Right lobe of liver (tissue), 6 donors: Measurements from ENCODE around the gene MS4A15. TPM values are rescaled to one million over a fixed set of nuclear protein-coding genes. Genes with fewer than 3 reads are reported as not detected.

Experiments
- ATAC-seq, 4 donors: fragments of 200-7000 bp; cut with Tn5 transposase; one replicate each; pipeline ENCODE4 v1.9.1; 2020; ENCODE audit warnings: mild to moderate bottlenecking in 4 of 4, moderate library complexity in 4 of 4
- DNase-seq, 3 donors: peaks; one replicate each; pipeline ENCODE4 v3.0.0-alpha.2; 2020
- H3K27ac ChIP-seq, 3 donors: fragments of 200-600 bp; one replicate each; pipeline ENCODE4 v1.8.0; 2022
- H3K27me3 ChIP-seq, 2 donors: fragments of 200-600 bp; one replicate each; pipeline ENCODE4 v1.8.0; 2022
- H3K36me3 ChIP-seq, 4 donors: fragments of 200-600 bp; sonication (generic) in 1 of 4; one replicate each; pipeline versions ENCODE4 v1.5.1 to v1.8.0; 2017 to 2022; ENCODE audit warnings: control low read depth in 1 of 4
- H3K4me1 ChIP-seq, 4 donors: fragments of 200-600 bp; sonication (generic) in 1 of 4; one replicate each; pipeline versions ENCODE4 v1.5.1 to v1.8.0; 2017 to 2022; ENCODE audit warnings: control low read depth in 1 of 4
- H3K4me3 ChIP-seq, 3 donors: fragments of 200-600 bp; one replicate each; pipeline ENCODE4 v1.8.0; 2022
- H3K9me3 ChIP-seq, 4 donors: fragments of 200-600 bp; sonication (generic) in 1 of 4; one replicate each; pipeline versions ENCODE4 v1.5.1 to v1.8.0; 2017 to 2022; ENCODE audit warnings: control low read depth in 1 of 4
- POLR2A ChIP-seq: fragments of 450-650 bp; IDR thresholded peaks from one replicate; pipeline ENCODE4 v1.6.1; 2017; ENCODE audit warnings: antibody characterized with exemption, mild to moderate bottlenecking
- WGBS: methylation state at CpG from one replicate; pipeline ENCODE4 v1.1.6; 2018; ENCODE audit warnings: low coverage, low lambda C conversion rate; ENCODE audit not compliant: insufficient coverage; ENCODE audit errors: missing lambda C conversion rate; 5-methylcytosine and 5-hydroxymethylcytosine counted together
- intact Hi-C, 2 donors: fragments of 100-400 bp; cut with DNase I; formaldehyde crosslinking; loops; one replicate each; pipeline versions ENCODE4 v1.11.2 to v1.14.1; 2022
- total RNA-seq, 6 experiments: library from RNA; depleted of rRNA in 2 of 6; stranded (reverse); fragments of >200 nt in 2 of 6; fragmentation: NEBNext Ultra II Directional in 3 of 6; extraction: Animal tissue kit (Norgen Biotek cat#: 25700) in 3 of 6; gene quantifications; one replicate each; pipeline versions ENCODE4 v1.1.0 to v1.2.4, GENCODE V29; 2016 to 2023
- TF ChIP-seq, protein P1 (sequence below), 4 donors: fragments of 200-600 bp in 3 of 4; fragments of 450-650 bp in 1 of 4; IDR thresholded peaks; one replicate each; pipeline versions ENCODE4 v1.5.1 to v1.8.0; 2016 to 2022; ENCODE audit warnings: antibody characterized with exemption in 4 of 4, mild to moderate bottlenecking in 2 of 4
- donor health status: DM: no; HTN: yes; CAD: no.
- donor health status: DM: no; HTN: no; CAD: no.
- donor health status: DM: no; HTN: no; CAD: no.
- donor health status: DM: no; HTN: yes; CAD: no.
- donor health status: DM: no; HTN: yes; CAD: no.

The MS4A15 gene
- total RNA-seq, 6 experiments from 2014 or later: not detected

DNA sequence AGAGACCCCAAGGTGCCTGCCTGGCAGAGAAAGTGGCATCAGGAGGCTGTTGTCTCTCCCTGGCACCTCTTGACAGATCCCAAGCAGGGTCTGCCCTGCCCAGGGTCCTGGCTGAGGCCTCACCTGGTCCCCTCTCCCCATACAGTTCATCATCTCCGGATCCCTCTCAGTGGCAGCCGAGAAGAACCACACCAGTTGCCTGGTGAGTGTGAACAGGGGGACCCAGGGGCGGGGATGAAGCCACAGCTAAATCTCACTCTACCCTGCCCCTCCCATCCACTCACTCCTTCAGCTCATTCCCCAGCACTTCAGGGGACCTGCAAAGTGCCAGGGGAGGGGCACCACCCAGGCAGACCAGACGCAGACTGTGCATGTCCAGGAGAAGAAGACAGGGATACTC lies 14.5 kb downstream of the MS4A15 start:
- TF ChIP-seq, protein P1, sequence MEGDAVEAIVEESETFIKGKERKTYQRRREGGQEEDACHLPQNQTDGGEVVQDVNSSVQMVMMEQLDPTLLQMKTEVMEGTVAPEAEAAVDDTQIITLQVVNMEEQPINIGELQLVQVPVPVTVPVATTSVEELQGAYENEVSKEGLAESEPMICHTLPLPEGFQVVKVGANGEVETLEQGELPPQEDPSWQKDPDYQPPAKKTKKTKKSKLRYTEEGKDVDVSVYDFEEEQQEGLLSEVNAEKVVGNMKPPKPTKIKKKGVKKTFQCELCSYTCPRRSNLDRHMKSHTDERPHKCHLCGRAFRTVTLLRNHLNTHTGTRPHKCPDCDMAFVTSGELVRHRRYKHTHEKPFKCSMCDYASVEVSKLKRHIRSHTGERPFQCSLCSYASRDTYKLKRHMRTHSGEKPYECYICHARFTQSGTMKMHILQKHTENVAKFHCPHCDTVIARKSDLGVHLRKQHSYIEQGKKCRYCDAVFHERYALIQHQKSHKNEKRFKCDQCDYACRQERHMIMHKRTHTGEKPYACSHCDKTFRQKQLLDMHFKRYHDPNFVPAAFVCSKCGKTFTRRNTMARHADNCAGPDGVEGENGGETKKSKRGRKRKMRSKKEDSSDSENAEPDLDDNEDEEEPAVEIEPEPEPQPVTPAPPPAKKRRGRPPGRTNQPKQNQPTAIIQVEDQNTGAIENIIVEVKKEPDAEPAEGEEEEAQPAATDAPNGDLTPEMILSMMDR (IDR thresholded peaks at IDR 0.05): no peak
- no peak for TF ChIP-seq POLR2A
- Histone ChIP-seq H3K9me3 (no peaks in the 10 kb centered on the region), H3K27ac (no peak overlapping the region), H3K4me3 (no peak overlapping the region), H3K36me3 (no peaks in the 10 kb centered on the region), H3K4me1 (no peaks in the 10 kb centered on the region), H3K27me3 (no peaks in the 10 kb centered on the region)
- DNase-seq: peak in 1 of 3 donors; percentile 26
- 60% methylated on average over 1 of the region's 4 CpGs for WGBS
- no peak for ATAC-seq
- intact Hi-C loops: no loop called here

DNA sequence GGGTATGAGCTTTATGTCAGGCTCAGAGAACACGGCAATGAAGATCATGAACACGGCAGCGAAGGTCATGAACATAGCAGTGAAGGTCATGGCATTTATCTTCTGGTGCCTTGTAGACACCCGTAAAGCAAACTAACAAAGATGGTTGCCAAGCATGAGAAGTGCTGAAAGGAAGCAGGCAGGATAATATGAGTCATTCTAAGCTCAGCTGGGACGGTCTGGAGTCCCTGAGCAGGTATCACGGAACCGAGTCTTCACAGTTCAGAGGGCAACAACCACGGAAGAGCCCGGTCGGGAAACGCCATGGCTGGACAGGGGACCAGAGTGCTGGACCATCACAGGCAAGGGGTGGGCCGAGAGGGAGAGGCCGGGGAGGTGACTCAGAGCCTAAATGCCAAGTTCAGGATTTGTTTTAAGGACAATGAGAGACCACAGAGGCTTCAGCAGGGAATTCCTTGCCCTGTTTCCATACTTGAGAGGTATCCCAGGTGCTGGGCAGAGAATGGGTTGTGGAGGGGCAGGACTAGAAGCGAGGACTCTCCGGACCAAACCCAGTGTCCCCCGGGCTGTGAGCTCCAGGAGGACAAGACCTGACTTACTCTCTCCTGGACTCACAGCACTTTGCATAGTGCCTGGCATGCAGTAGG lies 15.3 kb downstream of the MS4A15 start:
- DNase-seq: peak in 1 of 3 donors; percentile 10
- Histone ChIP-seq H3K4me1 (no peaks in the 10 kb centered on the region), H3K27ac (no peak overlapping the region), H3K36me3 (no peaks in the 10 kb centered on the region), H3K9me3 (no peaks in the 10 kb centered on the region), H3K4me3 (no peak overlapping the region), H3K27me3 (no peaks in the 10 kb centered on the region)
- 64% methylated on average over 9 of the region's 16 CpGs for WGBS
- intact Hi-C loops: no loop called here
- TF ChIP-seq, protein P1 (IDR thresholded peaks at IDR 0.05): no peak
- no peak for TF ChIP-seq POLR2A
- ATAC-seq: no peak

DNA sequence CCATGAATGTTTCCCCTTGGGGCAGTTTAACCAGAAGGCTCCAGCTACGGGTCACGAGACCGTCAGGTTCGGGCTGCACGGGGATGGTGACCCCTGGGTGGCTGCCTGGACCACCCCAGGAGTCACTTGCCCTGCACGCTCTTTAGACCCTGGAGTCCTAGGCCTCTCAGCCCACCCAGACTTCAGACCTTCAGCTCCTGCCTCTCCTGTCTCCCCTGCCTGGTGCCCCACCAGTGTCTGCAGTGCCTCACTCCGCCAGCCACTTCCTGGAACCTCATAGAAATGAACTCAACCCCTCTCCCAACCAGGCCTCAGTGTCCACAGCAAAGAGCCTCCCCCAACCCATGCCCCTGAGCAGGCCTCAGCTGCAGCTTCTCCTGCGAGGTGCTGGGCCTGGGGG lies 16.0 kb downstream of the MS4A15 start:
- Histone ChIP-seq H3K27me3 (no peaks in the 10 kb centered on the region), H3K4me3 (no peak overlapping the region), H3K4me1 (no peaks in the 10 kb centered on the region), H3K36me3 (no peaks in the 10 kb centered on the region), H3K27ac (no peak overlapping the region), H3K9me3 (no peaks in the 10 kb centered on the region)
- DNase-seq (peak in 1 of 3 donors; percentile 35), ATAC-seq (no peak)
- TF ChIP-seq, protein P1 (IDR thresholded peaks at IDR 0.05): no peak
- intact Hi-C loops: no loop called here
- WGBS: 58% methylated on average over 2 of the region's 8 CpGs

DNA sequence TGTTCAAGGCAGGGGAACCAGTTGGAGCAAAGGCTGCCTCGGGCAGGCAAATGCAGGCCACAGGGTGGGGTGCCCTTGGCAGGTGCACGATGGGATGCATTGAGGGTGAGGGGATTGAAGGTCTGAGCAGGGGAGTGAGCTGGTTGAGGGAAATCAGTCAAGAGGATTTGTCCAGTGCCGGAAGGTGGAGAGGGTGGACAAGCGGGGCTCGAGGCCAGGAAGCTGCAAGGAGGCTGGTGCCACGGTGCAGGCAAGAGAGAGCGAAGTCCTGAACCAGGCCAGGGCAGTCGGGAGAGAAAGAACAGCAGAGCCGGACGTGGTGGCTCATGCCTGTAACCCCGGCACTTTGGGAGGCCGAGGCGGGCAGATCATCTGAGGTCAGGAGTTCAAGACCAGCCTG lies 18.1 kb downstream of the MS4A15 start:
- Histone ChIP-seq H3K36me3 (no peaks in the 10 kb centered on the region), H3K27me3 (no peaks in the 10 kb centered on the region), H3K4me3 (no peak overlapping the region), H3K27ac (no peak overlapping the region), H3K9me3 (no peaks in the 10 kb centered on the region), H3K4me1 (no peaks in the 10 kb centered on the region)
- whole genome bisulfite sequencing: 41% methylated on average over 7 of the region's 13 CpGs
- TF ChIP-seq, protein P1 (IDR thresholded peaks at IDR 0.05): no peak
- TF ChIP-seq POLR2A: no peak
- no peak for ATAC-seq
- no peak for DNase-seq
- intact Hi-C loops: no loop called here
